Measurements from ENCODE around the gene LRRC59. TPM values are rescaled to one million over a fixed set of nuclear protein-coding genes. Genes with fewer than 3 reads are reported as not detected.

The LRRC59 gene
- total and polyA plus RNA-seq, 2 experiments from 2014 or later, result 46.4 to 124 TPM

DNA sequence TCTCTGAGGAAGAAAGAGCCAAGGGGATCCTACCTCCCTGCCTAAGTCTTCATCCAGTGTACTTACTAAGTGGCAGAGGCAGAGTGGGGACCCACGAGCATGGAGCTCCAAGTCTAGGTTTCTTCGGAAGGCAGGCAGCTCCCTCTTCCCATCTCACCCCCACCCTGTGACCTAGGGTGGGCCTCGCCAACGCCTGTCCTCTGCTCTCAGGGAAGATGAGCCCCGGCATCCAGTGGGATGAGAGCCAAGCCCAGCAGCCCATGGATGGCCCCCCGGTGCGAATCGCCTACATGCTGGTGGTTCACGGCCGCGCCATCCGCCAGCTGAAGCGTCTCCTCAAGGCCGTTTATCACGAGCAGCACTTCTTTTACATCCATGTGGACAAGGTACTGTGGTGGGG, 43.1 kb downstream of the LRRC59 start:
- no peaks in the 10 kb centered on the region for H3K4me1 ChIP-seq (ENCODE audit: insufficient read depth)
- TF ChIP-seq STAT1 (IDR thresholded peaks at IDR 0.05; ENCODE audit: unreplicated experiment) (no peak), NANOG (IDR thresholded peaks at IDR 0.05; ENCODE audit: borderline replicate concordance) (no peak)
- TF ChIP-seq, protein P1, sequence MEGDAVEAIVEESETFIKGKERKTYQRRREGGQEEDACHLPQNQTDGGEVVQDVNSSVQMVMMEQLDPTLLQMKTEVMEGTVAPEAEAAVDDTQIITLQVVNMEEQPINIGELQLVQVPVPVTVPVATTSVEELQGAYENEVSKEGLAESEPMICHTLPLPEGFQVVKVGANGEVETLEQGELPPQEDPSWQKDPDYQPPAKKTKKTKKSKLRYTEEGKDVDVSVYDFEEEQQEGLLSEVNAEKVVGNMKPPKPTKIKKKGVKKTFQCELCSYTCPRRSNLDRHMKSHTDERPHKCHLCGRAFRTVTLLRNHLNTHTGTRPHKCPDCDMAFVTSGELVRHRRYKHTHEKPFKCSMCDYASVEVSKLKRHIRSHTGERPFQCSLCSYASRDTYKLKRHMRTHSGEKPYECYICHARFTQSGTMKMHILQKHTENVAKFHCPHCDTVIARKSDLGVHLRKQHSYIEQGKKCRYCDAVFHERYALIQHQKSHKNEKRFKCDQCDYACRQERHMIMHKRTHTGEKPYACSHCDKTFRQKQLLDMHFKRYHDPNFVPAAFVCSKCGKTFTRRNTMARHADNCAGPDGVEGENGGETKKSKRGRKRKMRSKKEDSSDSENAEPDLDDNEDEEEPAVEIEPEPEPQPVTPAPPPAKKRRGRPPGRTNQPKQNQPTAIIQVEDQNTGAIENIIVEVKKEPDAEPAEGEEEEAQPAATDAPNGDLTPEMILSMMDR (conservative IDR thresholded peaks at IDR 0.05; ENCODE audit: low read depth in 2 of 2), result no peak
- Mint-ChIP-seq H3K4me1 (no peaks in the 10 kb centered on the region; the same call in 2 of the 3 replicates), H3K27me3 (ENCODE audit: insufficient read depth, low read depth, poor library complexity) (peaks cover 11% of the 10 kb centered on the region), H3K36me3 (ENCODE audit: low read depth) (peaks cover 52% of the 10 kb centered on the region), H3K27ac (no peak overlapping the region), H3K9me3 (no peaks in the 10 kb centered on the region; the same call in 2 of the 3 replicates), H3K4me3 (no peak overlapping the region)
- H3K4me2 ChIP-seq, result no peak overlapping the region
- H3K36me3 ChIP-seq (ENCODE audit: insufficient read depth), result no peaks in the 10 kb centered on the region
- no peak overlapping the region for H3K4me3 ChIP-seq
- no peaks in the 10 kb centered on the region; the same call in 1 of the 2 replicates for H4K20me1 ChIP-seq (replicated peaks; ENCODE audit: insufficient read depth)
- H3K9me2 ChIP-seq (ENCODE audit: insufficient read depth), result no peaks in the 10 kb centered on the region
- H2AFZ ChIP-seq, result no peak overlapping the region
- H3K27ac ChIP-seq (ENCODE audit: low read depth), result no peak overlapping the region
- no peaks in the 10 kb centered on the region for H3F3A ChIP-seq (replicated peaks; ENCODE audit: low read depth)
- DNase-seq (ENCODE audit: low spot score) (no peak), ATAC-seq (no peak)
- no peaks in the 10 kb centered on the region for H3K27me3 ChIP-seq (ENCODE audit: insufficient read depth)
- H3K79me2 ChIP-seq (replicated peaks; ENCODE audit: insufficient read depth), result peaks cover 5% of the 10 kb centered on the region; the same call in 1 of the 2 replicates

DNA sequence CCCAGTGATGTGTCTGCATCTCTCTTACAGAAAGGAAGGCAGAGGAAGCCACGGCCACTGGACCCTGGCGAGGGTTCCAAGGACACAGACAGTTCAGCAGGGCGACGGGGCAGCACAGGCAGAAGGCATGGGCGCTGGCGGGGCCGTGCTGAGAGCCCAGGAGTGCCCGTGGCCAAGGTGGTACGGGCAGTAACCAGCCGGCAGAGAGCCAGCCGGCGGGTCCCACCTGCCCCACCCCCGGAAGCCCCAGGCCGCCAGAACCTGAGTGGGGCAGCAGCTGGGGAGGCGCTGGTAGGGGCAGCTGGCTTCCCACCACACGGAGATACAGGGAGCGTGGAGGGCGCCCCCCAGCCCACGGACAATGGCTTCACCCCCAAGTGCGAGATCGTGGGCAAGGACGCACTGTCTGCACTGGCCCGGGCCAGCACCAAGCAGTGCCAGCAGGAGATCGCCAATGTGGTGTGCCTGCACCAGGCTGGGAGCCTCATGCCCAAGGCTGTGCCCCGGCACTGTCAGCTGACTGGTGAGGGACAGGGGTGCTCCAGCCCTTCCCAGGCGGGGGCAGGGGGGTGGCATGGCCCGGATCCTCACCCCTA, 43.6 kb downstream of the LRRC59 start:
- Histone ChIP-seq H3K4me2 (no peak overlapping the region), H4K20me1 (replicated peaks; ENCODE audit: insufficient read depth) (no peaks in the 10 kb centered on the region; the same call in 1 of the 2 replicates), H3K9me2 (ENCODE audit: insufficient read depth) (no peaks in the 10 kb centered on the region), H3K27me3 (ENCODE audit: insufficient read depth) (no peaks in the 10 kb centered on the region), H3K27ac (ENCODE audit: low read depth) (no peak overlapping the region), H3K4me1 (ENCODE audit: insufficient read depth) (no peaks in the 10 kb centered on the region), H2AFZ (no peak overlapping the region), H3K4me3 (no peak overlapping the region), H3K79me2 (replicated peaks; ENCODE audit: insufficient read depth) (peaks cover 10% of the 10 kb centered on the region; the same call in 1 of the 2 replicates), H3F3A (replicated peaks; ENCODE audit: low read depth) (no peaks in the 10 kb centered on the region), H3K36me3 (ENCODE audit: insufficient read depth) (no peaks in the 10 kb centered on the region)
- no peaks in the 10 kb centered on the region; the same call in 2 of the 3 replicates for H3K9me3 Mint-ChIP-seq
- DNase-seq (ENCODE audit: low spot score), result no peak
- peaks cover 4% of the 10 kb centered on the region; the same call in 2 of the 3 replicates for H3K4me1 Mint-ChIP-seq
- ATAC-seq, result no peak
- peaks cover 13% of the 10 kb centered on the region for H3K27me3 Mint-ChIP-seq (ENCODE audit: insufficient read depth, low read depth, poor library complexity)
- peaks cover 47% of the 10 kb centered on the region for H3K36me3 Mint-ChIP-seq (ENCODE audit: low read depth)
- TF ChIP-seq, protein P1 (conservative IDR thresholded peaks at IDR 0.05; ENCODE audit: low read depth in 2 of 2), result no peak
- TF ChIP-seq ZNF114 (CRISPR knock-in tag; IDR thresholded peaks at IDR 0.05), result no peak
- TF ChIP-seq POLR2AphosphoS5 (IDR thresholded peaks at IDR 0.05; ENCODE audit: low read depth), result no peak
- no peak for TF ChIP-seq STAT1 (IDR thresholded peaks at IDR 0.05; ENCODE audit: unreplicated experiment)
- TF ChIP-seq, protein P2, sequence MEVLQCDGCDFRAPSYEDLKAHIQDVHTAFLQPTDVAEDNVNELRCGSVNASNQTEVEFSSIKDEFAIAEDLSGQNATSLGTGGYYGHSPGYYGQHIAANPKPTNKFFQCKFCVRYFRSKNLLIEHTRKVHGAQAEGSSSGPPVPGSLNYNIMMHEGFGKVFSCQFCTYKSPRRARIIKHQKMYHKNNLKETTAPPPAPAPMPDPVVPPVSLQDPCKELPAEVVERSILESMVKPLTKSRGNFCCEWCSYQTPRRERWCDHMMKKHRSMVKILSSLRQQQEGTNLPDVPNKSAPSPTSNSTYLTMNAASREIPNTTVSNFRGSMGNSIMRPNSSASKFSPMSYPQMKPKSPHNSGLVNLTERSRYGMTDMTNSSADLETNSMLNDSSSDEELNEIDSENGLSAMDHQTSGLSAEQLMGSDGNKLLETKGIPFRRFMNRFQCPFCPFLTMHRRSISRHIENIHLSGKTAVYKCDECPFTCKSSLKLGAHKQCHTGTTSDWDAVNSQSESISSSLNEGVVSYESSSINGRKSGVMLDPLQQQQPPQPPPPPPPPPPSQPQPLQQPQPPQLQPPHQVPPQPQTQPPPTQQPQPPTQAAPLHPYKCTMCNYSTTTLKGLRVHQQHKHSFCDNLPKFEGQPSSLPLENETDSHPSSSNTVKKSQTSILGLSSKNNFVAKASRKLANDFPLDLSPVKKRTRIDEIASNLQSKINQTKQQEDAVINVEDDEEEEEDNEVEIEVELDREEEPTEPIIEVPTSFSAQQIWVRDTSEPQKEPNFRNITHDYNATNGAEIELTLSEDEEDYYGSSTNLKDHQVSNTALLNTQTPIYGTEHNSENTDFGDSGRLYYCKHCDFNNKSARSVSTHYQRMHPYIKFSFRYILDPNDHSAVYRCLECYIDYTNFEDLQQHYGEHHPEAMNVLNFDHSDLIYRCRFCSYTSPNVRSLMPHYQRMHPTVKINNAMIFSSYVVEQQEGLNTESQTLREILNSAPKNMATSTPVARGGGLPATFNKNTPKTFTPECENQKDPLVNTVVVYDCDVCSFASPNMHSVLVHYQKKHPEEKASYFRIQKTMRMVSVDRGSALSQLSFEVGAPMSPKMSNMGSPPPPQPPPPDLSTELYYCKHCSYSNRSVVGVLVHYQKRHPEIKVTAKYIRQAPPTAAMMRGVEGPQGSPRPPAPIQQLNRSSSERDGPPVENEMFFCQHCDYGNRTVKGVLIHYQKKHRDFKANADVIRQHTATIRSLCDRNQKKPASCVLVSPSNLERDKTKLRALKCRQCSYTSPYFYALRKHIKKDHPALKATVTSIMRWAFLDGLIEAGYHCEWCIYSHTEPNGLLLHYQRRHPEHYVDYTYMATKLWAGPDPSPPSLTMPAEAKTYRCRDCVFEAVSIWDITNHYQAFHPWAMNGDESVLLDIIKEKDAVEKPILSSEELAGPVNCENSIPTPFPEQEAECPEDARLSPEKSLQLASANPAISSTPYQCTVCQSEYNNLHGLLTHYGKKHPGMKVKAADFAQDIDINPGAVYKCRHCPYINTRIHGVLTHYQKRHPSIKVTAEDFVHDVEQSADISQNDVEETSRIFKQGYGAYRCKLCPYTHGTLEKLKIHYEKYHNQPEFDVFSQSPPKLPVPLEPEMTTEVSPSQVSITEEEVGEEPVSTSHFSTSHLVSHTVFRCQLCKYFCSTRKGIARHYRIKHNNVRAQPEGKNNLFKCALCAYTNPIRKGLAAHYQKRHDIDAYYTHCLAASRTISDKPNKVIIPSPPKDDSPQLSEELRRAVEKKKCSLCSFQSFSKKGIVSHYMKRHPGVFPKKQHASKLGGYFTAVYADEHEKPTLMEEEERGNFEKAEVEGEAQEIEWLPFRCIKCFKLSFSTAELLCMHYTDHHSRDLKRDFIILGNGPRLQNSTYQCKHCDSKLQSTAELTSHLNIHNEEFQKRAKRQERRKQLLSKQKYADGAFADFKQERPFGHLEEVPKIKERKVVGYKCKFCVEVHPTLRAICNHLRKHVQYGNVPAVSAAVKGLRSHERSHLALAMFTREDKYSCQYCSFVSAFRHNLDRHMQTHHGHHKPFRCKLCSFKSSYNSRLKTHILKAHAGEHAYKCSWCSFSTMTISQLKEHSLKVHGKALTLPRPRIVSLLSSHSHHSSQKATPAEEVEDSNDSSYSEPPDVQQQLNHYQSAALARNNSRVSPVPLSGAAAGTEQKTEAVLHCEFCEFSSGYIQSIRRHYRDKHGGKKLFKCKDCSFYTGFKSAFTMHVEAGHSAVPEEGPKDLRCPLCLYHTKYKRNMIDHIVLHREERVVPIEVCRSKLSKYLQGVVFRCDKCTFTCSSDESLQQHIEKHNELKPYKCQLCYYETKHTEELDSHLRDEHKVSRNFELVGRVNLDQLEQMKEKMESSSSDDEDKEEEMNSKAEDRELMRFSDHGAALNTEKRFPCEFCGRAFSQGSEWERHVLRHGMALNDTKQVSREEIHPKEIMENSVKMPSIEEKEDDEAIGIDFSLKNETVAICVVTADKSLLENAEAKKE (CRISPR knock-in tag; IDR thresholded peaks at IDR 0.05), result no peak
- no peak for TF ChIP-seq ZNF331 (CRISPR knock-in tag; IDR thresholded peaks at IDR 0.05; ENCODE audit: low read depth)
- no peak for TF ChIP-seq NANOG (IDR thresholded peaks at IDR 0.05; ENCODE audit: borderline replicate concordance)
- TF ChIP-seq, protein P3, sequence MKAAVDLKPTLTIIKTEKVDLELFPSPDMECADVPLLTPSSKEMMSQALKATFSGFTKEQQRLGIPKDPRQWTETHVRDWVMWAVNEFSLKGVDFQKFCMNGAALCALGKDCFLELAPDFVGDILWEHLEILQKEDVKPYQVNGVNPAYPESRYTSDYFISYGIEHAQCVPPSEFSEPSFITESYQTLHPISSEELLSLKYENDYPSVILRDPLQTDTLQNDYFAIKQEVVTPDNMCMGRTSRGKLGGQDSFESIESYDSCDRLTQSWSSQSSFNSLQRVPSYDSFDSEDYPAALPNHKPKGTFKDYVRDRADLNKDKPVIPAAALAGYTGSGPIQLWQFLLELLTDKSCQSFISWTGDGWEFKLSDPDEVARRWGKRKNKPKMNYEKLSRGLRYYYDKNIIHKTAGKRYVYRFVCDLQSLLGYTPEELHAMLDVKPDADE (IDR thresholded peaks at IDR 0.05), result no peak
- H3K27ac Mint-ChIP-seq, result no peak overlapping the region
- no peak overlapping the region for H3K4me3 Mint-ChIP-seq
